GM13977 (cell line): ENCODE data around the gene SLC9A5.

Experiments
- DNase-seq: peaks from one replicate; pipeline ENCODE4 v3.0.0; 2012; ENCODE audit warnings: low spot score
- in situ Hi-C: fragments of 300-500 bp; cut with MboI; formaldehyde crosslinking; loops from one replicate; pipeline ENCODE4 v1.12.0; 2022; ENCODE audit warnings: low sequenced_read_pairs, low pct_unique_long_range_greater_than_20kb, mixed read lengths, inconsistent platforms; ENCODE audit not compliant: unreplicated experiment
- TF ChIP-seq, protein P1 (sequence below): IDR thresholded peaks from 2 replicates; pipeline ENCODE4 v1.5.1; 2012; ENCODE audit warnings: mild to moderate bottlenecking, control low read depth; ENCODE audit not compliant: insufficient read depth; ENCODE audit errors: extremely low read depth, missing control alignments

Gene SLC9A5

DNA sequence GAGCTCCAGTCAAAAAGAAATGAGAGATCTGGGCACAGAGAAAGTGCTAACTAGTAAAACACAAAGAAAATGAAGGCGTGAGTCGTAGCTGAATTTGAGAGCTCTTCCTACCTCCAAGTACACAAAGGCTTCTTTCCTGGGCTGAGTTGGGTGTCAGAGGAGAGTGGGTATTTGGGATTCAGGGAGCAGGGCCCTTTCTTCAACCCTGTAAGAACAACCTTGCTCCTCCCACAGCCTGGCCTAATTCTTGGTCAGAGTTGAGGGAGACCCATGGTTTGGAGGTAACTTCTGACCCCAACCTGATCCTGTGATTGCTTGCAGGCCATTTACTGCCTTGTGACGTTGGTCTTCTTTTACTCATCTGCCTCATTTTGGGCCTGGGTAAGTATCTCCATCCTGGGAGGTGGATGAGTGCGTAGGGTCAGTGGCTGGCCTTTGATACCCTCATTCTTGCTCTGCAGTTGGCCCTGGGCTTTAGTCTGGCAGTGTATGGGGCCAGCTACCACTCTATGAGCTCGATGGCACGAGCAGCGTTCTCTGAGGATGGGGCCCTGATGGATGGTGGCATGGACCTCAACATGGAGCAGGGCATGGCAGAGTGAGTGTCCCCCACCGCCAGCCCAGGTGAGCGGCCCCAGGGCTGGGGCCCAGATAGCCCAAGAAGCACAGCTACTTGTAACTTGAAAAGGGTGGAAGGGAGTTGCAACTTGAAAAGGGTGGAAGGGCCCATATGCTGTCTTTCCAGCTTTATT lies 20.6 kb upstream of the SLC9A5 start:
- in situ Hi-C loops = no loop called here
- TF ChIP-seq, protein P1, sequence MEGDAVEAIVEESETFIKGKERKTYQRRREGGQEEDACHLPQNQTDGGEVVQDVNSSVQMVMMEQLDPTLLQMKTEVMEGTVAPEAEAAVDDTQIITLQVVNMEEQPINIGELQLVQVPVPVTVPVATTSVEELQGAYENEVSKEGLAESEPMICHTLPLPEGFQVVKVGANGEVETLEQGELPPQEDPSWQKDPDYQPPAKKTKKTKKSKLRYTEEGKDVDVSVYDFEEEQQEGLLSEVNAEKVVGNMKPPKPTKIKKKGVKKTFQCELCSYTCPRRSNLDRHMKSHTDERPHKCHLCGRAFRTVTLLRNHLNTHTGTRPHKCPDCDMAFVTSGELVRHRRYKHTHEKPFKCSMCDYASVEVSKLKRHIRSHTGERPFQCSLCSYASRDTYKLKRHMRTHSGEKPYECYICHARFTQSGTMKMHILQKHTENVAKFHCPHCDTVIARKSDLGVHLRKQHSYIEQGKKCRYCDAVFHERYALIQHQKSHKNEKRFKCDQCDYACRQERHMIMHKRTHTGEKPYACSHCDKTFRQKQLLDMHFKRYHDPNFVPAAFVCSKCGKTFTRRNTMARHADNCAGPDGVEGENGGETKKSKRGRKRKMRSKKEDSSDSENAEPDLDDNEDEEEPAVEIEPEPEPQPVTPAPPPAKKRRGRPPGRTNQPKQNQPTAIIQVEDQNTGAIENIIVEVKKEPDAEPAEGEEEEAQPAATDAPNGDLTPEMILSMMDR = no peak
- no peak for DNase-seq

DNA sequence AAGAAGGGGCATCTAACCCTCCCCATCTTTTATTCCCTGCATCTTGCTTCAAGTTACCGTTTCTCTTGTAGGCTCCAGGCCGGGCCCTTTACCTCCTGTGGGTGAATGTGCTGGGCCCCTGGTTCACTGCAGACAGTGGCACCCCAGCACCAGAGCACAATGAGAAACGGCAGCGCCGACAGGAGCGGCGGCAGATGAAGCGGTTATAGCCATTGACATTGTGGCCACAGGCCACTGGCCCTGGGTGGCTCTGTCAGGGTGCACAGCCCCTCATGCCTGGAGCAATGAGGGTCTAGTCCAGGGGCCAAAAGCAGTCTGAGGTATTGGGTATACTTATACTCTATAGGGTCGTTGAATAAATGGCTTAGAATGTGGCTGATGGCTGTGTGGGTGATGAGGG lies 19.9 kb upstream of the SLC9A5 start:
- TF ChIP-seq, protein P1 = no peak
- in situ Hi-C loops = no loop called here
- DNase-seq = no peak

DNA sequence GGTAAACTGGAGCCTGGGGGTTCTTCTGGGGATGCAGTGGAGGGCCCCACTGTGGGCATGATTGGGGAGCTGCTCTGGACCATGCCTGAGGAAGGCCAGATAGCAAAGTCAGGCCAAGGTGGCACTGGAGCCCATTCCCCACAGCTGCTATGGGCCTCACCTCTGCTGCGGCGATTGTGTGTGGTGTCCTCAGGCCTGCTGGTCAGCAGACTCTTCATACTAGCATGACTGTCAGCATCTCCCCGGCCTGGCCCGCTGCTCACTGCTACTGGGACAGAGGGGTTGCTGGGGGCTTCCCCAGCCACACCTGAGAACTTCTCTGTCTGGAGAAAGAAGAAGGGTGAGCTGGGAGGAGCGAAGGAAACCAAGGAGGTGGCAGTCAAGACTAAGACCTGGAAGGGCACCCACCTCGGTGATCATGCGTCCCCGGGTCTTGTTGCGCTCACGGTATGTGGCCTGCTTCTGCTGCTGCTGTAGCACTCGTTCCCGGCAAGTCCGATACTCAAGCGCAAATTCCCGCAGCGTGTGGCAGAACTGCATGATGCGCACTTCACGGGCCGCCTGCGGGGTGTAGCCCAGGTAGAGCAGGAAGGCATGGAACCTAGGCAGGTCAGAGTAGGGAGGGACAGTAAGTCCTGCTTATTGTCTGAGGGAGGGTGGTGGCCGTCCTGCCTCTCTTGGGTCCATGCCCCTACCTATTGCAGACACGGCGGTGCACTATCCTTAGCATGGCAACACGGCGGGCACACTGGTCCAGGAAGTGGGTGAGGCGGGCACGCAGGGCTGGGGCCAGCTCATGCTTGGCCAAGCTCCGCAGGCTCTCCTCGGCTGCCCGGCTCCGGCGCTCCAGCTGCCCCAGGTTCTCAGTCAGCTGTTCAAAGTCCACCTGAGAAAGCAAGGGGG lies 18.6 kb upstream of the SLC9A5 start:
- in situ Hi-C loops = no loop called here
- TF ChIP-seq, protein P1 = no peak
- no peak for DNase-seq

DNA sequence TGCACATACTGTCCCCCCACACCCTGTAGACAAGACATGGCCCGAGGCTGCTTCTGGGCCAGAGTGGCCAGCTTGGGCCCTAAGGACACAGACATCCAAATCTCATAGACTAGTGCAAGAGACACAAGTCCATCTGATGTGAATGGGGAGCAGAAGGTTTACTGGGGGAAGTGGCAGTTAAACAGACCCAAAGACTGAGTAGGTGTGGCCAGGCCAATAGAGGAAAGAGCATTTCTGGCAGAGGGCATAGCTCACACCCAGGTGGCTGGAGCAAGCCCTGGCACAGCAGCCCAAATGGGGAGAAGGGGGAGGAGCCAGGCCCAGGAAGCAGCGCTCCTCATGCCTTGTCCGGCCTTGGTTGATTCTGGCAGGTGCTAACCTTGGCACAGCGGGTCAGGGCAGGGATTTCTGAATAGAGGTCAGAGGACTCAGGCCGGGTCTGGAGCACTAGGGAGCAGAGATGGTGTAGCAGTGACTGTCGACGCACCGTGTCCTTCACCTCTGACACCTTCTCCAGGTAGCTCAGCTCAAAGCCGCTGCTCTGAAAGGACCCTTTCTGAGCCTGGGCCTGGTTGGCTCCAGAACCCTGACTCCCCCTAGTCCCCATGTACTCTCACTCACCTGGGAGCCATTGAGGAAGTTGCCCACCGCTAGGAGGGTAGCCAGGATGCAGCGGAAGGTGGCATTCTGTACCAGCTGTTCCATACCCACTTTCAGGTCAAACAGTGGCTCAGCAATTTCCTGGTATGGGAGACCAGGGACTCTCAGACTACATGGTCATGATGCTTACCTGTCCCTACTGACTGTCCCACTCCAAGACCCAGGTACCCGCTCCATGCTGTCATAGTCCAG lies 17.7 kb upstream of the SLC9A5 start:
- in situ Hi-C loops = no loop called here
- TF ChIP-seq, protein P1 = no peak
- DNase-seq = no peak

DNA sequence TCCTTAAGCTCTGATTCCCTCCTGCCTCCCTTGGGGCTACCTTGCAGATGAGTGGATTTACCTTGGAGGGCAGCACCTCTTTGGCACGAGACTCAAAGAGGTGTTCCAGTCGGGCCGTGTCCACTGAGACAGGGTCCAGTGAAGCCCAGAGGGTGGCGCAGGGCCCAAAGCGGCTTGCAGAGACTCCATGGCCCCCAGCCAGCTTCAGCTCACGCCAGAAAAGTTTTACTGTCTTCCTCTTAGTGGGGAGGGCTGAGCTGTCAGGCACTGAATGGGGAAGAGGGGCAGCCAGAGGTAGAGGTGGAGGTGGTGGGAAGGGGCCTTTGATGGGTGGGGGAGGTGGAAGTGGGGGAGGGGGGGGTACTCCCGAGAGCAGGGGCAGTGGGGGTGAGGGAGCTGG lies 15.2 kb upstream of the SLC9A5 start:
- no peak for DNase-seq
- in situ Hi-C loops = no loop called here
- TF ChIP-seq, protein P1 = no peak

DNA sequence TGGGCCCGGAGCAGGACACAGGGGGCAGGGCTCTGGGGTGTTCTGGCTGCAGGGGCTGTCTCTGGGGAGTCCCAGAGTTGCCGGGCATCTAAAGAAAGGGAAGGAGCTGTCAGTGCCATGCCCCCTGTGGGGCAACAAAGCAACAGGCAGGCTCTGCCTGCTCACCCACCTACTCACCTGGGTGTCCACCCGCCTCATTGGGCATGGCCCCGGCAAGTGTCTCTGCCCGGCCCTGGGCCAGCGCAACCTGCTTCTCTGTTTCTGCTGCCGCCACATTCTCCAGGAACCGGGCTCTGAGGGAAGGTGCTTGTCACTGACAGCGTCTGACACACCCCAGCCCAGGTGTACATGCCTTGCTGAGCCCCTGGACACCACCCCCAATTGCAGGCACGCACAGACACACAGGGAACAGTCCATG lies 14.6 kb upstream of the SLC9A5 start:
- TF ChIP-seq, protein P1 = no peak
- DNase-seq = no peak
- in situ Hi-C loops = no loop called here
